Stimulated activated naive B cell treated with anti-CD40 and anti-IgM and Interleukin-4, amounts not matched to agents 10 μg/mL and 1 μg/mL and 100 μg/mL, for 72 hours (primary cell): ENCODE results near the gene HPSE2.

ENCODE experiments used
- ATAC-seq, 2 donors: fragments of 150-1000 bp; cut with Tn5 transposase; replicated peaks; 2 replicates each; pipeline ENCODE4 v1.10.0; 2021; ENCODE audit warnings: moderate library complexity in 1 of 2
- DNase-seq: peaks from one replicate; pipeline ENCODE4 v3.0.0; 2021
- H3K27ac Mint-ChIP-seq: one replicate; pipeline ENCODE4 v1.8.0; 2022; ENCODE audit warnings: mild to moderate bottlenecking, mixed read lengths
- H3K27me3 Mint-ChIP-seq, 2 donors: one replicate each; pipeline ENCODE4 v1.8.0; 2022; ENCODE audit warnings: mixed read lengths in 2 of 2
- H3K36me3 Mint-ChIP-seq, 2 donors: one replicate each; pipeline ENCODE4 v1.8.0; 2022; ENCODE audit warnings: mixed read lengths in 2 of 2, mild to moderate bottlenecking in 1 of 2
- H3K4me1 Mint-ChIP-seq, 2 donors: one replicate each; pipeline ENCODE4 v1.8.0; 2022; ENCODE audit warnings: mixed read lengths in 2 of 2, mild to moderate bottlenecking in 1 of 2
- H3K4me3 Mint-ChIP-seq, 2 donors: one replicate each; pipeline ENCODE4 v1.8.0; 2022; ENCODE audit warnings: mild to moderate bottlenecking in 2 of 2, mixed read lengths in 2 of 2, moderate library complexity in 1 of 2
- H3K9me3 Mint-ChIP-seq, 2 donors: one replicate each; pipeline ENCODE4 v1.8.0; 2022; ENCODE audit warnings: mixed read lengths in 2 of 2, mild to moderate bottlenecking in 1 of 2

HPSE2 gene

GRCh38 chr10:98951269-98952000 lies 284.2 kb downstream of the HPSE2 start:
- ATAC-seq, result no peak
- peaks cover 0 to 5% of the 10 kb centered on the region in 2 donors for H3K27me3 Mint-ChIP-seq
- H3K36me3 Mint-ChIP-seq, result no peaks in the 10 kb centered on the region
- H3K4me1 Mint-ChIP-seq, result no peaks in the 10 kb centered on the region
- no peak for DNase-seq
- H3K9me3 Mint-ChIP-seq, result peaks cover 0 to 3% of the 10 kb centered on the region in 2 donors
- H3K4me3 Mint-ChIP-seq, result no peak overlapping the region
- no peak overlapping the region for H3K27ac Mint-ChIP-seq

- ATAC-seq (no peak), DNase-seq (no peak)
- Mint-ChIP-seq H3K27ac (no peak overlapping the region), H3K27me3 (peaks cover 0 to 5% of the 10 kb centered on the region in 2 donors), H3K4me3 (no peak overlapping the region), H3K9me3 (peaks cover 0 to 3% of the 10 kb centered on the region in 2 donors), H3K36me3 (no peaks in the 10 kb centered on the region), H3K4me1 (no peaks in the 10 kb centered on the region)
Measured at GRCh38 chr10:98950106-98950505, 285.5 kb downstream of the HPSE2 start.

- peaks cover 0 to 5% of the 10 kb centered on the region in 2 donors for H3K27me3 Mint-ChIP-seq
- peaks cover 0 to 3% of the 10 kb centered on the region in 2 donors for H3K9me3 Mint-ChIP-seq
- no peaks in the 10 kb centered on the region for H3K4me1 Mint-ChIP-seq
- H3K4me3 Mint-ChIP-seq, result no peak overlapping the region
- ATAC-seq (no peak), DNase-seq (no peak)
- no peak overlapping the region for H3K27ac Mint-ChIP-seq
- H3K36me3 Mint-ChIP-seq, result no peaks in the 10 kb centered on the region
Measured at GRCh38 chr10:98949306-98949705, 286.3 kb downstream of the HPSE2 start.

- H3K4me3 Mint-ChIP-seq, result no peak overlapping the region
- ATAC-seq, result no peak
- peaks cover 0 to under 1% of the 10 kb centered on the region in 2 donors for H3K27me3 Mint-ChIP-seq
- peaks cover 0 to 6% of the 10 kb centered on the region in 2 donors for H3K9me3 Mint-ChIP-seq
- no peaks in the 10 kb centered on the region for H3K36me3 Mint-ChIP-seq
- H3K27ac Mint-ChIP-seq, result no peak overlapping the region
- no peaks in the 10 kb centered on the region for H3K4me1 Mint-ChIP-seq
- DNase-seq, result no peak
Measured at GRCh38 chr10:98943681-98944080, 292.0 kb downstream of the HPSE2 start.

GRCh38 chr10:98929709-98930108 lies 305.9 kb downstream of the HPSE2 start:
- no peak for ATAC-seq
- Mint-ChIP-seq H3K36me3 (peaks cover 0 to 2% of the 10 kb centered on the region in 2 donors), H3K4me1 (no peaks in the 10 kb centered on the region), H3K27me3 (peaks cover 0 to 8% of the 10 kb centered on the region in 2 donors), H3K4me3 (no peak overlapping the region), H3K27ac (no peak overlapping the region), H3K9me3 (peaks cover 4 to 24% of the 10 kb centered on the region in 2 donors)
- DNase-seq, result no peak

GRCh38 chr10:98925651-98926050 lies 310.0 kb downstream of the HPSE2 start:
- Mint-ChIP-seq H3K4me1 (no peaks in the 10 kb centered on the region), H3K9me3 (peaks cover 0 to 5% of the 10 kb centered on the region in 2 donors), H3K27ac (no peak overlapping the region), H3K27me3 (no peaks in the 10 kb centered on the region), H3K4me3 (no peak overlapping the region), H3K36me3 (no peaks in the 10 kb centered on the region)
- ATAC-seq, result no peak
- no peak for DNase-seq

GRCh38 chr10:98924526-98924925 lies 311.1 kb downstream of the HPSE2 start:
- DNase-seq (no peak), ATAC-seq (no peak)
- Mint-ChIP-seq H3K4me3 (no peak overlapping the region), H3K4me1 (no peaks in the 10 kb centered on the region), H3K27me3 (no peaks in the 10 kb centered on the region), H3K9me3 (peaks cover 0 to 2% of the 10 kb centered on the region in 2 donors), H3K27ac (no peak overlapping the region), H3K36me3 (no peaks in the 10 kb centered on the region)

GRCh38 chr10:98921316-98921715 lies 314.3 kb downstream of the HPSE2 start:
- Mint-ChIP-seq H3K27me3 (no peaks in the 10 kb centered on the region), H3K27ac (no peak overlapping the region), H3K36me3 (no peaks in the 10 kb centered on the region), H3K4me1 (no peaks in the 10 kb centered on the region), H3K9me3 (no peaks in the 10 kb centered on the region), H3K4me3 (no peak overlapping the region)
- ATAC-seq (no peak), DNase-seq (no peak)

- ATAC-seq (no peak), DNase-seq (no peak)
- H3K9me3 Mint-ChIP-seq, result no peaks in the 10 kb centered on the region
- no peak overlapping the region for H3K27ac Mint-ChIP-seq
- H3K36me3 Mint-ChIP-seq, result no peaks in the 10 kb centered on the region
- H3K4me3 Mint-ChIP-seq, result no peak overlapping the region
- no peaks in the 10 kb centered on the region for H3K27me3 Mint-ChIP-seq
- no peaks in the 10 kb centered on the region for H3K4me1 Mint-ChIP-seq
Measured at GRCh38 chr10:98920807-98921206, 314.8 kb downstream of the HPSE2 start.

GRCh38 chr10:98920360-98920759 lies 315.3 kb downstream of the HPSE2 start:
- Mint-ChIP-seq H3K4me3 (no peak overlapping the region), H3K27me3 (no peaks in the 10 kb centered on the region), H3K4me1 (no peaks in the 10 kb centered on the region), H3K27ac (no peak overlapping the region), H3K9me3 (no peaks in the 10 kb centered on the region), H3K36me3 (no peaks in the 10 kb centered on the region)
- DNase-seq (no peak), ATAC-seq (no peak)

GRCh38 chr10:98919899-98920298 lies 315.8 kb downstream of the HPSE2 start:
- Mint-ChIP-seq H3K4me1 (no peaks in the 10 kb centered on the region), H3K4me3 (no peak overlapping the region), H3K36me3 (no peaks in the 10 kb centered on the region), H3K27me3 (no peaks in the 10 kb centered on the region), H3K27ac (no peak overlapping the region), H3K9me3 (no peaks in the 10 kb centered on the region)
- ATAC-seq (no peak), DNase-seq (no peak)

- H3K27me3 Mint-ChIP-seq, result no peaks in the 10 kb centered on the region
- ATAC-seq, result no peak
Measured at GRCh38 chr10:98917828-98918227, 317.8 kb downstream of the HPSE2 start.

GRCh38 chr10:98916526-98917125 lies 319.0 kb downstream of the HPSE2 start:
- no peaks in the 10 kb centered on the region for H3K4me1 Mint-ChIP-seq
- DNase-seq, result no peak
- no peaks in the 10 kb centered on the region for H3K27me3 Mint-ChIP-seq
- no peak overlapping the region for H3K27ac Mint-ChIP-seq
- no peaks in the 10 kb centered on the region for H3K9me3 Mint-ChIP-seq
- H3K36me3 Mint-ChIP-seq, result no peaks in the 10 kb centered on the region
- H3K4me3 Mint-ChIP-seq, result no peak overlapping the region
- ATAC-seq, result no peak

More at GRCh38 chr10:98917828-98918227, 317.8 kb downstream of the HPSE2 start:
- H3K4me3 Mint-ChIP-seq, result no peak overlapping the region
- no peaks in the 10 kb centered on the region for H3K9me3 Mint-ChIP-seq
- H3K4me1 Mint-ChIP-seq, result no peaks in the 10 kb centered on the region
- DNase-seq, result no peak
- no peak overlapping the region for H3K27ac Mint-ChIP-seq
- no peaks in the 10 kb centered on the region for H3K36me3 Mint-ChIP-seq

GRCh38 chr10:98915911-98916310 lies 319.7 kb downstream of the HPSE2 start:
- H3K9me3 Mint-ChIP-seq, result no peaks in the 10 kb centered on the region
- H3K27ac Mint-ChIP-seq, result no peak overlapping the region
- DNase-seq (no peak), ATAC-seq (no peak)
- H3K27me3 Mint-ChIP-seq, result peaks cover 0 to 3% of the 10 kb centered on the region in 2 donors
- H3K4me1 Mint-ChIP-seq, result no peaks in the 10 kb centered on the region
- no peak overlapping the region for H3K4me3 Mint-ChIP-seq
- no peaks in the 10 kb centered on the region for H3K36me3 Mint-ChIP-seq

- ATAC-seq (no peak), DNase-seq (no peak)
- H3K4me1 Mint-ChIP-seq, result no peaks in the 10 kb centered on the region
- H3K36me3 Mint-ChIP-seq, result no peaks in the 10 kb centered on the region
- H3K4me3 Mint-ChIP-seq, result no peak overlapping the region
- H3K27me3 Mint-ChIP-seq, result peaks cover 0 to 3% of the 10 kb centered on the region in 2 donors
- H3K9me3 Mint-ChIP-seq, result no peaks in the 10 kb centered on the region
- H3K27ac Mint-ChIP-seq, result no peak overlapping the region
Measured at GRCh38 chr10:98910546-98910945, 325.1 kb downstream of the HPSE2 start.
